WTC11 (cell line): ENCODE data around the gene C1orf174. TPM values are rescaled to one million over a fixed set of nuclear protein-coding genes. Genes with fewer than 3 reads are reported as not detected.

Experiments
- ATAC-seq: fragments of 200-7000 bp; cut with Tn5 transposase; 2 replicates; pipeline ENCODE4 v1.10.0; 2021; ENCODE audit warnings: mild to moderate bottlenecking, moderate library complexity
- CTCF ChIA-PET: fragments of 300-600 bp; sonication (Branson Sonifier 250); formaldehyde crosslinking; loops from one replicate; lab custom pipeline; 2021; ENCODE audit warnings: antibody characterized with exemption; lab: Charles Lee
- POLR2A ChIA-PET: fragments of 350-600 bp; sonication (Branson Sonifier 250); formaldehyde crosslinking; loops from one replicate; lab custom pipeline; 2021; ENCODE audit warnings: antibody characterized with exemption; lab: Charles Lee
- DNase-seq: peaks from one replicate; pipeline ENCODE4 v3.0.0; 2021; ENCODE audit warnings: low spot score
- H3K27ac Mint-ChIP-seq: 2 replicates; pipeline ENCODE4 v1.8.0; 2021; ENCODE audit warnings: mixed read lengths
- H3K27me3 Mint-ChIP-seq: 2 replicates; pipeline ENCODE4 v1.8.0; 2021; ENCODE audit warnings: low read depth, mild to moderate bottlenecking, moderate library complexity, mixed read lengths
- H3K36me3 Mint-ChIP-seq: 2 replicates; pipeline ENCODE4 v1.8.0; 2021; ENCODE audit warnings: mixed read lengths
- H3K4me1 Mint-ChIP-seq: 2 replicates; pipeline ENCODE4 v1.8.0; 2022; ENCODE audit warnings: mixed read lengths
- H3K4me3 Mint-ChIP-seq: 2 replicates; pipeline ENCODE4 v1.8.0; 2021; ENCODE audit warnings: mild to moderate bottlenecking, moderate library complexity, mixed read lengths
- H3K9me3 Mint-ChIP-seq: 2 replicates; pipeline ENCODE4 v1.8.0; 2021; ENCODE audit warnings: mixed read lengths
- ATF1 ChIP-seq: sonication (generic); formaldehyde crosslinking; IDR thresholded peaks from 2 replicates; pipeline ENCODE4 v1.8.1; 2023; ENCODE audit warnings: mild to moderate bottlenecking, moderate library complexity, missing genetic modification reagents
- CREB1 ChIP-seq: sonication (generic); formaldehyde crosslinking; IDR thresholded peaks from 2 replicates; pipeline ENCODE4 v1.8.0; 2023; ENCODE audit warnings: mild to moderate bottlenecking, missing genetic modification reagents
- ESRRA ChIP-seq: sonication (generic); formaldehyde crosslinking; IDR thresholded peaks from 2 replicates; pipeline ENCODE4 v1.8.1; 2022; ENCODE audit warnings: mild to moderate bottlenecking, missing genetic modification reagents, borderline replicate concordance
- FOXP1 ChIP-seq: sonication (generic); formaldehyde crosslinking; IDR thresholded peaks from 2 replicates; pipeline ENCODE4 v1.8.0; 2022; ENCODE audit warnings: missing genetic modification reagents, mild to moderate bottlenecking, moderate library complexity, borderline replicate concordance
- GTF2I ChIP-seq: fragments of 250-450 bp; sonication (Bioruptor Pico); conservative IDR thresholded peaks from 2 replicates; pipeline ENCODE4 v1.4.0; 2021; ENCODE audit warnings: mild to moderate bottlenecking
- HMGA2 ChIP-seq: fragments of 250-450 bp; sonication (Bioruptor Pico); IDR thresholded peaks from 2 replicates; pipeline ENCODE4 v1.4.0; 2021; ENCODE audit warnings: mild to moderate bottlenecking, moderate library complexity
- NFE2L1 ChIP-seq: sonication (generic); formaldehyde crosslinking; IDR thresholded peaks from 2 replicates; pipeline ENCODE4 v1.8.1; 2023; ENCODE audit warnings: missing genetic modification reagents
- ZNF121 ChIP-seq: sonication (generic); formaldehyde crosslinking; IDR thresholded peaks from 2 replicates; pipeline ENCODE4 v1.8.0; 2023; ENCODE audit warnings: missing genetic modification reagents
- ZNF671 ChIP-seq: fragments of 250-450 bp; sonication (Bioruptor Pico); IDR thresholded peaks from 2 replicates; pipeline ENCODE4 v1.8.0; 2021; ENCODE audit warnings: mild to moderate bottlenecking
- total RNA-seq: library from RNA; stranded (reverse); gene quantifications from 3 replicates; pipeline ENCODE4 v1.2.3, GENCODE V29; 2021
- TF ChIP-seq, protein P1 (sequence below): fragments of 250-450 bp; sonication (Bioruptor Pico); IDR thresholded peaks from 2 replicates; pipeline ENCODE4 v1.8.0; 2021; ENCODE audit warnings: mild to moderate bottlenecking
- TF ChIP-seq, protein P2 (sequence below): fragments of 250-450 bp; sonication (Bioruptor Pico); IDR thresholded peaks from 2 replicates; pipeline ENCODE4 v2.1.2; 2022; ENCODE audit warnings: mild to moderate bottlenecking, moderate library complexity
- TF ChIP-seq, protein P3 (sequence below): sonication (generic); formaldehyde crosslinking; IDR thresholded peaks from 2 replicates; pipeline ENCODE4 v1.8.0; 2022; ENCODE audit warnings: missing genetic modification reagents
- TF ChIP-seq, protein P4 (sequence below): sonication (generic); formaldehyde crosslinking; IDR thresholded peaks from 2 replicates; pipeline ENCODE4 v1.8.0; 2022; ENCODE audit warnings: mild to moderate bottlenecking, missing genetic modification reagents
- TF ChIP-seq, protein P5 (sequence below): fragments of 250-450 bp; sonication (Bioruptor Pico); IDR thresholded peaks from 2 replicates; pipeline ENCODE4 v1.9.0; 2021; ENCODE audit warnings: mild to moderate bottlenecking
- TF ChIP-seq, protein P6 (sequence below): sonication (generic); formaldehyde crosslinking; IDR thresholded peaks from 2 replicates; pipeline ENCODE4 v1.8.1; 2023; ENCODE audit warnings: mild to moderate bottlenecking, moderate library complexity, missing genetic modification reagents
- TF ChIP-seq, protein P7 (sequence below): sonication (generic); formaldehyde crosslinking; IDR thresholded peaks from 2 replicates; pipeline ENCODE4 v1.8.1; 2023; ENCODE audit warnings: mild to moderate bottlenecking, missing genetic modification reagents, borderline replicate concordance

Gene C1orf174
- total RNA-seq, 1 experiment from 2014 or later: 24.2 TPM

DNA sequence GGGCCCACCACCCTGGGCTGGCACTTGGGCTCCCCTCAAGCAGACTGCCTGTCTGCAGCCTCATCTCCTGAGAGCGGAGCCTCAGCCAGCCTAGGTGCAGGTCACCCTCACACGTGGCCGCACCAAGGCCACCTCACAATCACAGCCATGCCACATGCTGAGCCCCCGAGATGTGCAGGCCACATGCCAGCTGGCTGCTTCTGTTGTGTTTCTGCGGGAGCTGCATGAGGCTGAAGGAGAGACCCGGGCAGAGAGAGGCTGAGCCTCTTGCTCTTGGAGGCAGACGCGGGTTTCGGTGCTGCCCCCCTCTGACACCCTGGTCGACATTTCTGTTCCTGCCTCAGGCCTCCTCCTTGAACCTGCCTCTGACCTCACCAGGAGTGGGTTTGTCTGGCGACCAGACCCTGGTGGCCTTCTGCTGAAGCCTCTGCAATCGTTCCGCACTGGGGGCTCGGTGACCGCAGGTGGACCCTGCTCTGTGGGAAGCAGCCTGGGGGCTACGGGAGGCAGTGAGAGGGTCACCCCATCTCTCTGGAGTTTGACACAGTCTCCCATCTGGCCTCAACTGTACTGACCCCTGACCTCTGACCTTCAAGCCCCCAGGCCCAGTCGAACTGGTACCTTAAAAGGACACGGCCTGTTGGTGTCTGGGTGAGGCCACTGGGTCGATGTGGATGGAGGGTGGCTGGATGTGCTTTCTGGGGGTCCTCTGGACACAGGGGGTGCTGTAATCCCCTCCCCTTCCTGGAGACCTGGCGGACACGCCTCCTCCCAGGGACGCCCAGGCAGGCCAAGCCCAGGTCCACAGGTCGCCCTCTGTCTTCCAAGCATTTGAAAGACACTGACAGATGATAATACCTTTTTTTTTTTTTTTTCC, 13.0 kb upstream of the C1orf174 start:
- Mint-ChIP-seq H3K36me3 (peaks cover 26% of the 10 kb centered on the region), H3K4me3 (no peak overlapping the region), H3K4me1 (no peaks in the 10 kb centered on the region), H3K27me3 (peaks cover 4% of the 10 kb centered on the region; the same call in 1 of the 2 replicates), H3K9me3 (peaks cover 32% of the 10 kb centered on the region), H3K27ac (no peak overlapping the region)
- ChIA-PET POLR2A (no interaction called here), CTCF (no interaction called here)
- no peak for ATAC-seq
- TF ChIP-seq, protein P1, sequence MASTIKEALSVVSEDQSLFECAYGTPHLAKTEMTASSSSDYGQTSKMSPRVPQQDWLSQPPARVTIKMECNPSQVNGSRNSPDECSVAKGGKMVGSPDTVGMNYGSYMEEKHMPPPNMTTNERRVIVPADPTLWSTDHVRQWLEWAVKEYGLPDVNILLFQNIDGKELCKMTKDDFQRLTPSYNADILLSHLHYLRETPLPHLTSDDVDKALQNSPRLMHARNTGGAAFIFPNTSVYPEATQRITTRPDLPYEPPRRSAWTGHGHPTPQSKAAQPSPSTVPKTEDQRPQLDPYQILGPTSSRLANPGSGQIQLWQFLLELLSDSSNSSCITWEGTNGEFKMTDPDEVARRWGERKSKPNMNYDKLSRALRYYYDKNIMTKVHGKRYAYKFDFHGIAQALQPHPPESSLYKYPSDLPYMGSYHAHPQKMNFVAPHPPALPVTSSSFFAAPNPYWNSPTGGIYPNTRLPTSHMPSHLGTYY: no peak
- TF ChIP-seq, protein P2, sequence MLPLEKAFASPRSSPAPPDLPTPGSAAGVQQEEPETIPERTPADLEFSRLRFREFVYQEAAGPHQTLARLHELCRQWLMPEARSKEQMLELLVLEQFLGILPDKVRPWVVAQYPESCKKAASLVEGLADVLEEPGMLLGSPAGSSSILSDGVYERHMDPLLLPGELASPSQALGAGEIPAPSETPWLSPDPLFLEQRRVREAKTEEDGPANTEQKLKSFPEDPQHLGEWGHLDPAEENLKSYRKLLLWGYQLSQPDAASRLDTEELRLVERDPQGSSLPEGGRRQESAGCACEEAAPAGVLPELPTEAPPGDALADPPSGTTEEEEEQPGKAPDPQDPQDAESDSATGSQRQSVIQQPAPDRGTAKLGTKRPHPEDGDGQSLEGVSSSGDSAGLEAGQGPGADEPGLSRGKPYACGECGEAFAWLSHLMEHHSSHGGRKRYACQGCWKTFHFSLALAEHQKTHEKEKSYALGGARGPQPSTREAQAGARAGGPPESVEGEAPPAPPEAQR (CRISPR knock-in tag): no peak
- TF ChIP-seq FOXP1 (CRISPR knock-in tag) (no peak), ZNF671 (no peak), ATF1 (CRISPR knock-in tag) (no peak), GTF2I (CRISPR knock-in tag) (no peak), NFE2L1 (CRISPR knock-in tag) (no peak), CREB1 (CRISPR knock-in tag) (no peak), ESRRA (CRISPR knock-in tag) (no peak), ZNF121 (CRISPR knock-in tag) (no peak)
- TF ChIP-seq, protein P3, sequence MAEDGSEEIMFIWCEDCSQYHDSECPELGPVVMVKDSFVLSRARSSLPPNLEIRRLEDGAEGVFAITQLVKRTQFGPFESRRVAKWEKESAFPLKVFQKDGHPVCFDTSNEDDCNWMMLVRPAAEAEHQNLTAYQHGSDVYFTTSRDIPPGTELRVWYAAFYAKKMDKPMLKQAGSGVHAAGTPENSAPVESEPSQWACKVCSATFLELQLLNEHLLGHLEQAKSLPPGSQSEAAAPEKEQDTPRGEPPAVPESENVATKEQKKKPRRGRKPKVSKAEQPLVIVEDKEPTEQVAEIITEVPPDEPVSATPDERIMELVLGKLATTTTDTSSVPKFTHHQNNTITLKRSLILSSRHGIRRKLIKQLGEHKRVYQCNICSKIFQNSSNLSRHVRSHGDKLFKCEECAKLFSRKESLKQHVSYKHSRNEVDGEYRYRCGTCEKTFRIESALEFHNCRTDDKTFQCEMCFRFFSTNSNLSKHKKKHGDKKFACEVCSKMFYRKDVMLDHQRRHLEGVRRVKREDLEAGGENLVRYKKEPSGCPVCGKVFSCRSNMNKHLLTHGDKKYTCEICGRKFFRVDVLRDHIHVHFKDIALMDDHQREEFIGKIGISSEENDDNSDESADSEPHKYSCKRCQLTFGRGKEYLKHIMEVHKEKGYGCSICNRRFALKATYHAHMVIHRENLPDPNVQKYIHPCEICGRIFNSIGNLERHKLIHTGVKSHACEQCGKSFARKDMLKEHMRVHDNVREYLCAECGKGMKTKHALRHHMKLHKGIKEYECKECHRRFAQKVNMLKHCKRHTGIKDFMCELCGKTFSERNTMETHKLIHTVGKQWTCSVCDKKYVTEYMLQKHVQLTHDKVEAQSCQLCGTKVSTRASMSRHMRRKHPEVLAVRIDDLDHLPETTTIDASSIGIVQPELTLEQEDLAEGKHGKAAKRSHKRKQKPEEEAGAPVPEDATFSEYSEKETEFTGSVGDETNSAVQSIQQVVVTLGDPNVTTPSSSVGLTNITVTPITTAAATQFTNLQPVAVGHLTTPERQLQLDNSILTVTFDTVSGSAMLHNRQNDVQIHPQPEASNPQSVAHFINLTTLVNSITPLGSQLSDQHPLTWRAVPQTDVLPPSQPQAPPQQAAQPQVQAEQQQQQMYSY (CRISPR knock-in tag): no peak
- no peak for DNase-seq

DNA sequence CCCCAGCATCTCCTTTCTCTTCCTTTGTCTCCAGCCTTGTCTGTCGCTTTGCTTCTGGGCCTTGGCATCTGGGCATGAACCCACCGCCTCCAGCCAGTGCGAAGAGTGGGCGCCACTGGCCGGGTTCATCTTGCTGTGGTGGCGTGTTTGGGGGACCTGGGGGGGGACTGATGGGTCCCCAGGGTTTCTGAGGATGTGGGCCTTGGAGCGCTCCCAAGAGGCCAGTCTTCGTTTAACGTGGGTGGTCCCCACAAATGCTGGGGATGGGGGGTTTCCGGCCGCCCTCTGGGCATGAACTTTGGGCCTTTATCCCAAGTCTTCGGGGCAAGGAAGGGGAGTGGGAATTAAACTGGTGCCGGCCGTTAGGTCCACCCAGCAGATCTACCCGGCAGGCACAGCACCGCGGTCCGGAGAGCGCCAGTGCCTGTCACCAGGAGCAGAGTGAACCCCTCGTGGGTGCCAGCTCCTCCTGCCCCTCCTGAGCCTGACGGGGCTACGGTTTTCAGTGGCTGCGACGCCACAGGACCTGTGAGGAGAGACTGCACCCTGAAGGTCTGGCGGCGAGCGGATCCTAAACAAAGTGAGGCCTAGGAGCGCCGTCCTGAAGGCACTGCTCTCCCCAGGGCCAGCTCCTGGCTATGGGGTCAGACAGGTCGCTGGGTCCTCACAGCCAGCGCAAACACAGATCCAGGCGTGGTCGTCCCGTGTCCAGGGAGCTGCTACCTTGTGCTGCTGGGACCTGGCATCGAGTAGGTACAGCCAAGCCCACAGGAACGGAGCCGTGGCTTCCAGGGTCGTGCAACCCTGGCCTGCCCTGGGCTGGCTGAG, 12.1 kb upstream of the C1orf174 start:
- H3K36me3 Mint-ChIP-seq: peaks cover 26% of the 10 kb centered on the region
- DNase-seq (no peak), ATAC-seq (no peak)
- H3K27me3 Mint-ChIP-seq: peaks cover 4% of the 10 kb centered on the region; the same call in 1 of the 2 replicates
- no peak overlapping the region for H3K4me3 Mint-ChIP-seq
- H3K4me1 Mint-ChIP-seq: no peaks in the 10 kb centered on the region
- H3K27ac Mint-ChIP-seq: no peak overlapping the region
- CTCF ChIA-PET: no interaction called here
- POLR2A ChIA-PET: no interaction called here
- peaks cover 29% of the 10 kb centered on the region for H3K9me3 Mint-ChIP-seq
- TF ChIP-seq ZNF121 (CRISPR knock-in tag) (no peak), HMGA2 (CRISPR knock-in tag) (no peak)
- TF ChIP-seq, protein P4, sequence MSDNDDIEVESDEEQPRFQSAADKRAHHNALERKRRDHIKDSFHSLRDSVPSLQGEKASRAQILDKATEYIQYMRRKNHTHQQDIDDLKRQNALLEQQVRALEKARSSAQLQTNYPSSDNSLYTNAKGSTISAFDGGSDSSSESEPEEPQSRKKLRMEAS (CRISPR knock-in tag): no peak
- TF ChIP-seq, protein P5, sequence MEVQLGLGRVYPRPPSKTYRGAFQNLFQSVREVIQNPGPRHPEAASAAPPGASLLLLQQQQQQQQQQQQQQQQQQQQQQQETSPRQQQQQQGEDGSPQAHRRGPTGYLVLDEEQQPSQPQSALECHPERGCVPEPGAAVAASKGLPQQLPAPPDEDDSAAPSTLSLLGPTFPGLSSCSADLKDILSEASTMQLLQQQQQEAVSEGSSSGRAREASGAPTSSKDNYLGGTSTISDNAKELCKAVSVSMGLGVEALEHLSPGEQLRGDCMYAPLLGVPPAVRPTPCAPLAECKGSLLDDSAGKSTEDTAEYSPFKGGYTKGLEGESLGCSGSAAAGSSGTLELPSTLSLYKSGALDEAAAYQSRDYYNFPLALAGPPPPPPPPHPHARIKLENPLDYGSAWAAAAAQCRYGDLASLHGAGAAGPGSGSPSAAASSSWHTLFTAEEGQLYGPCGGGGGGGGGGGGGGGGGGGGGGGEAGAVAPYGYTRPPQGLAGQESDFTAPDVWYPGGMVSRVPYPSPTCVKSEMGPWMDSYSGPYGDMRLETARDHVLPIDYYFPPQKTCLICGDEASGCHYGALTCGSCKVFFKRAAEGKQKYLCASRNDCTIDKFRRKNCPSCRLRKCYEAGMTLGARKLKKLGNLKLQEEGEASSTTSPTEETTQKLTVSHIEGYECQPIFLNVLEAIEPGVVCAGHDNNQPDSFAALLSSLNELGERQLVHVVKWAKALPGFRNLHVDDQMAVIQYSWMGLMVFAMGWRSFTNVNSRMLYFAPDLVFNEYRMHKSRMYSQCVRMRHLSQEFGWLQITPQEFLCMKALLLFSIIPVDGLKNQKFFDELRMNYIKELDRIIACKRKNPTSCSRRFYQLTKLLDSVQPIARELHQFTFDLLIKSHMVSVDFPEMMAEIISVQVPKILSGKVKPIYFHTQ (CRISPR knock-in tag): no peak
- TF ChIP-seq, protein P6, sequence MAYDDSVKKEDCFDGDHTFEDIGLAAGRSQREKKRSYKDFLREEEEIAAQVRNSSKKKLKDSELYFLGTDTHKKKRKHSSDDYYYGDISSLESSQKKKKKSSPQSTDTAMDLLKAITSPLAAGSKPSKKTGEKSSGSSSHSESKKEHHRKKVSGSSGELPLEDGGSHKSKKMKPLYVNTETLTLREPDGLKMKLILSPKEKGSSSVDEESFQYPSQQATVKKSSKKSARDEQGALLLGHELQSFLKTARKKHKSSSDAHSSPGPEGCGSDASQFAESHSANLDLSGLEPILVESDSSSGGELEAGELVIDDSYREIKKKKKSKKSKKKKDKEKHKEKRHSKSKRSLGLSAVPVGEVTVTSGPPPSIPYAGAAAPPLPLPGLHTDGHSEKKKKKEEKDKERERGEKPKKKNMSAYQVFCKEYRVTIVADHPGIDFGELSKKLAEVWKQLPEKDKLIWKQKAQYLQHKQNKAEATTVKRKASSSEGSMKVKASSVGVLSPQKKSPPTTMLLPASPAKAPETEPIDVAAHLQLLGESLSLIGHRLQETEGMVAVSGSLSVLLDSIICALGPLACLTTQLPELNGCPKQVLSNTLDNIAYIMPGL (CRISPR knock-in tag): no peak
- TF ChIP-seq, protein P7, sequence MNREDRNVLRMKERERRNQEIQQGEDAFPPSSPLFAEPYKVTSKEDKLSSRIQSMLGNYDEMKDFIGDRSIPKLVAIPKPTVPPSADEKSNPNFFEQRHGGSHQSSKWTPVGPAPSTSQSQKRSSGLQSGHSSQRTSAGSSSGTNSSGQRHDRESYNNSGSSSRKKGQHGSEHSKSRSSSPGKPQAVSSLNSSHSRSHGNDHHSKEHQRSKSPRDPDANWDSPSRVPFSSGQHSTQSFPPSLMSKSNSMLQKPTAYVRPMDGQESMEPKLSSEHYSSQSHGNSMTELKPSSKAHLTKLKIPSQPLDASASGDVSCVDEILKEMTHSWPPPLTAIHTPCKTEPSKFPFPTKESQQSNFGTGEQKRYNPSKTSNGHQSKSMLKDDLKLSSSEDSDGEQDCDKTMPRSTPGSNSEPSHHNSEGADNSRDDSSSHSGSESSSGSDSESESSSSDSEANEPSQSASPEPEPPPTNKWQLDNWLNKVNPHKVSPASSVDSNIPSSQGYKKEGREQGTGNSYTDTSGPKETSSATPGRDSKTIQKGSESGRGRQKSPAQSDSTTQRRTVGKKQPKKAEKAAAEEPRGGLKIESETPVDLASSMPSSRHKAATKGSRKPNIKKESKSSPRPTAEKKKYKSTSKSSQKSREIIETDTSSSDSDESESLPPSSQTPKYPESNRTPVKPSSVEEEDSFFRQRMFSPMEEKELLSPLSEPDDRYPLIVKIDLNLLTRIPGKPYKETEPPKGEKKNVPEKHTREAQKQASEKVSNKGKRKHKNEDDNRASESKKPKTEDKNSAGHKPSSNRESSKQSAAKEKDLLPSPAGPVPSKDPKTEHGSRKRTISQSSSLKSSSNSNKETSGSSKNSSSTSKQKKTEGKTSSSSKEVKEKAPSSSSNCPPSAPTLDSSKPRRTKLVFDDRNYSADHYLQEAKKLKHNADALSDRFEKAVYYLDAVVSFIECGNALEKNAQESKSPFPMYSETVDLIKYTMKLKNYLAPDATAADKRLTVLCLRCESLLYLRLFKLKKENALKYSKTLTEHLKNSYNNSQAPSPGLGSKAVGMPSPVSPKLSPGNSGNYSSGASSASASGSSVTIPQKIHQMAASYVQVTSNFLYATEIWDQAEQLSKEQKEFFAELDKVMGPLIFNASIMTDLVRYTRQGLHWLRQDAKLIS (CRISPR knock-in tag): no peak
